Motor neuron (in vitro differentiated cells): ENCODE results near the gene MAN1C1. TPM values are rescaled to one million over a fixed set of nuclear protein-coding genes. Genes with fewer than 3 reads are reported as not detected.

ENCODE experiments used
- ATAC-seq, 8 experiments: fragments of 200-7000 bp; cut with Tn5 transposase; replicated peaks in 6 of 8; 2 replicates each; pipeline ENCODE4 v1.8.0; 2021; ENCODE audit warnings: mild to moderate bottlenecking in 8 of 8, moderate library complexity in 8 of 8
- H3K27ac ChIP-seq, 2 donors: fragments of 250-450 bp; sonication (Bioruptor Pico); 2 replicates each; pipeline ENCODE4 v1.9.0; 2021; ENCODE audit warnings: antibody characterized with exemption in 2 of 2, mild to moderate bottlenecking in 2 of 2, moderate library complexity in 1 of 2
- H3K4me1 ChIP-seq, 2 donors: fragments of 250-450 bp; sonication (Bioruptor Pico); replicated peaks in 1 of 2; 2 replicates each; pipeline ENCODE4 v1.6.1; 2021; ENCODE audit warnings: antibody characterized with exemption in 2 of 2, mild to moderate bottlenecking in 2 of 2, moderate library complexity in 1 of 2
- H3K4me3 ChIP-seq, 5 donors: fragments of 250-450 bp; sonication (Bioruptor Pico); 2 replicates each; pipeline ENCODE4 v1.9.0; 2021; ENCODE audit warnings: antibody characterized with exemption in 5 of 5, mild to moderate bottlenecking in 5 of 5, moderate library complexity in 4 of 5
- WGBS, 10 experiments: fragments of 450-650 bp; shearing (Covaris generic); methylation state at CpG; one replicate each; pipeline ENCODE4 v1.0.0; 2022; 5-methylcytosine and 5-hydroxymethylcytosine counted together
- in situ Hi-C, 9 experiments: fragments of 400-800 bp; cut with MboI; loops; one replicate each; pipeline ENCODE4 v1.15.0; 2021; ENCODE audit warnings: low sequenced_read_pairs in 9 of 9, low pct_unique_long_range_greater_than_20kb in 2 of 9; ENCODE audit not compliant: unreplicated experiment in 9 of 9
- total RNA-seq, 8 experiments: library from RNA; unstranded; fragments of 300-600 nt; gene quantifications; 2 replicates each; pipeline versions ENCODE4 v1.2.3 to v1.2.4, GENCODE V29; 2022

Gene MAN1C1
- total RNA-seq, 8 experiments from 2014 or later, result 1.2 to 67.4 (median 5.7) TPM

DNA sequence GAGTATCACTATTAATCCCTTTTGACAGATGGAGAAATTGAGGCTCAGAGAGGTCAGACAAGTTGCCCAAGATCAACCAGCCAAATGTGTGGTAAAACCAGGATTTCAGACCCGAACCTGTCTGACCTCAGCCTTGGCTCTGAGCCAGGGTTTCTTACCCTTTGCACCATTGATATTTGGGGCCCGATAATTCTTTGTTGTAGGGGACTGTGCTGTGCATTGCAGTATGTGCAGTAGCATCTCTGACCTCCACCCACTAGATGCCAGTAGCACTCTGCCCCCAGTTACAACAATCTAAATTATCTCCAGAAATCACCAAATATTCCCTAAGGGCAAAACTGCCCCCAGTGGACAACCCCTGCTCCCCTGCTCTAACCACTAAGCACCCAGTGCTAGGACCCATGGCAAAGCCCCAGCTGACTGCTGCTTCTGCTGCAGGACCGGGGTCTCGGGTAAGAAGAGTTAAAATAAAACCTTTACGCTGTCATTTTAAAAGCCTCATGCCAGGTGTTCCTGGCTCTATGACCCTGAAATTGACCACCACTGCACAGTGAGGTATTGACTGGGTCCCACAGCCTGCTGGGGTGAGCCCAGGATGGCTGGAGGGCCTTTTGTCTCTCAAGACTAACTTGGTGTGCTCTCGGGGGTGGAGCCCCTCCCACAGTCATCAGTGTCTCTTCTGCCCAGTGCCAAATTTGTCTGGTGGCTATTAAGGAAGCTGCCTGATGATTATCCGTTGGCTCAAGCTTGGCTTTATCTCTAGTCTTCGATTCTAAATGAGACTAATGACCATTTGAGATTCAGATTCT lies 5.6 kb upstream of the MAN1C1 start:
- ATAC-seq, result peak in 1 of 8 experiments; percentile 17
- Histone ChIP-seq H3K4me3 (no peak overlapping the region), H3K4me1 (peaks cover 5 to 9% of the 10 kb centered on the region in 2 donors), H3K27ac (no peak overlapping the region)
- in situ Hi-C loops, result loop anchor here in 8 of 9 experiments (10.0 to 25.0 kb wide), 3 partner anchors 176 to 201 kb away; partner anchors contain the start of genes MTFR1L (in 2 of the 8) and SELENON (in 2 of the 8)
- WGBS, 10 experiments, result 17 to 67% (median 43%) methylated on average over 2 to 7 of the region's 8 CpGs; no CpG with 5 or more reads in 2 of the 10 experiments

DNA sequence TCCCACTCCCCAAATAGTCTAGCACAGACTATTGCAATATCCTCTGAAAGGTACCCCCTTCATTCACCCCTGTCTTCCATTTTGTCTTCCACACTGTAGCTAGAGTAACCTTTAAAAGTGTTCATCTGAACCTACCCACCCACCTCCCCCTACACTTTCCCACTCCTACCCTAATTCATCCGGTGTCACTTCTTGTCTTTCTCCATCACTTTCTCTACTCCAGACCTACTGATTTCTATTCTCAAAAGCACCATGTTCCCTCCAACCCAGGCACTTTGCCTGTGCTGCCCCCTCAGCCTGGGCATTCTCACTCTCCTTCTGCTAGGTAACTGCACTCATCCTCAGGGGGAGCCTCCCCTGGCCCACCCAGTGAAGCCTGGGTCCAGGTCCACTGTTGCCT lies 4.7 kb upstream of the MAN1C1 start:
- no peak for ATAC-seq
- no peak overlapping the region for H3K4me3 ChIP-seq
- no peak overlapping the region for H3K27ac ChIP-seq
- in situ Hi-C loops, result loop anchor here in 8 of 9 experiments (10.0 to 25.0 kb wide), 3 partner anchors 175 to 200 kb away; partner anchors contain the start of genes MTFR1L (in 2 of the 8) and SELENON (in 2 of the 8)
- WGBS, 10 experiments, result 100% methylated on average over 1 of the region's 1 CpG; no CpG with 5 or more reads in 9 of the 10 experiments
- peaks cover 5 to 9% of the 10 kb centered on the region in 2 donors for H3K4me1 ChIP-seq

DNA sequence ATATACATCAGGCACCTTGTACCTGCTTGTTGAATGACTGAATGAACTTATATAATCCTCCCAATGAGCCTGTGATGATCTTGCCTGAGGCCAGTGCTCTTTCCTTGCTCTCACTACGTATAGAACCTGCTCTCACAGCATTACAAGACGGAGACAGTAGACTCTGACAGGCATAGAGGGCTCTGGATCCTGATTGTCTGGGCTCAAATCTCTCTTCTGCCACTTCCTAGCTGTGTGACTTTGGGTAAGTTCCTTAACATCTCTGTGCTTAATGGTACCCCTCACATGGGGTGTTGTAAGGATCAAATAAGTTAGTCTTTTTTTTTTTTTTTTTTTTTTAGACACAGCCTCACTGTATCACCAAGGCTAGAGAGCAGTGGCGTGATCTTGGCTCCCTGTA lies 4.2 kb upstream of the MAN1C1 start:
- in situ Hi-C loops, result loop anchor here in 8 of 9 experiments (10.0 to 25.0 kb wide), 3 partner anchors 175 to 200 kb away; partner anchors contain the start of genes MTFR1L (in 2 of the 8) and SELENON (in 2 of the 8)
- Histone ChIP-seq H3K27ac (no peak overlapping the region), H3K4me1 (peaks cover 5 to 9% of the 10 kb centered on the region in 2 donors), H3K4me3 (no peak overlapping the region)
- no peak for ATAC-seq
- 0 to 83% (median 51%) methylated on average over 1 to 3 of the region's 3 CpGs; no CpG with 5 or more reads in 2 of the 10 experiments for WGBS, 10 experiments

DNA sequence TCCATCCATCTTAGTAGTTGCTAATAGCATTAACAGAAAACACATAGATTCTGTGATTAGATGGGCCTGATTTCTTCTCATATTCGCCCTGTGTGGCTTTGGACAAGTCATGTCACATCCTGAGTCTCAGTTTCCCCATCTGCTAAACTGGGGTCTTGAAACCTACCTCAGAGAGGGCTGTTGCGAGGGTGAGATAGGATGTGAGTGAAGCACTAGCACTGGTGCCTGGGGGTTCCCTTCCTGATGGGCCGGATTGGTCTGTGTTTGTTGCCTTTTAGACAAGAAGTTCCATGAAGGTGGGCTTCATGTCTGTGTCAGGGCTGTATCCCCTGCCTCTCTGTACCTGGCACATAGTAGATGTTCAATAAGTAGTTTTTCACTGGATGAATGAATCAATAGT lies 3.5 kb upstream of the MAN1C1 start:
- Histone ChIP-seq H3K27ac (no peak overlapping the region), H3K4me1 (peaks cover 5 to 14% of the 10 kb centered on the region in 2 donors), H3K4me3 (no peak overlapping the region)
- in situ Hi-C loops, result loop anchor here in 8 of 9 experiments (10.0 to 25.0 kb wide), 3 partner anchors 174 to 199 kb away; partner anchors contain the start of genes MTFR1L (in 2 of the 8) and SELENON (in 2 of the 8)
- 14 to 100% (median 80%) methylated on average over 1 to 3 of the region's 3 CpGs; no CpG with 5 or more reads in 3 of the 10 experiments for whole genome bisulfite sequencing, 10 experiments
- no peak for ATAC-seq

DNA sequence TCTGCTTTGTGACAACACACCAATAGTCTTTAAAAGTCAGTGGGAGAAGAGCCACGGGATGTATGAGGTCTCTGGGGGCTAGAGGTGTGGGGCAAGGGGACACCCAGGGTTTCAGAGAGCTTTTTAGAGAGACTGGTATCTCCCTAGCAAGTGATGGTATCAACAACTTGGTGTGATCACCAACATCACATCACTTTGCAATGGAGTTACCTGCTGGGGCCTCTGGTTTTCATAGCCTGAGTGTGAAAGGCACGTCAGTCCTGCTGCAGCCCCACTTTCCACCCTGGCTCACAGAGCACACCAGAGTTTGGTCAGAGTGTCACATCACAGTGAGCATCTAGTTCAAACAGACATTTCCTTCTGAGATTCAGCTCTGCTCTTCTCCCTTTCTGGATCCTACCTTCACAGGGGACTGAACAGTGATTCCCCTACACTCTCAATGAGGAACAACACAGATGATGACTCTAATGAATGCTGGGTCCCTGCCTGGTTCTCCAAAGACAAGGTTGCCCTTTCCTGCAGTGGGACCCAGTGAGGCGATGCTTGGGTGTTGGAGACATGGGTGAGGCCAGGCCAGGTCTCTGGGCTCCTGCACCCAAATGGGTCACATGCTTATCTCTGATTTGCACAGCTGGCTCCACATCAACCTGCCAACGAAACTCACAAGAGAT lies 2.0 kb upstream of the MAN1C1 start:
- in situ Hi-C loops, result loop anchor here in 8 of 9 experiments (10.0 to 25.0 kb wide), 3 partner anchors 173 to 198 kb away; partner anchors contain the start of genes MTFR1L (in 2 of the 8) and SELENON (in 2 of the 8)
- WGBS, 10 experiments, result 50 to 100% (median 67%) methylated on average over 1 to 4 of the region's 4 CpGs; no CpG with 5 or more reads in 3 of the 10 experiments
- Histone ChIP-seq H3K27ac (no peak overlapping the region), H3K4me1 (peaks cover 14 to 27% of the 10 kb centered on the region in 2 donors), H3K4me3 (no peak overlapping the region)
- no peak for ATAC-seq

DNA sequence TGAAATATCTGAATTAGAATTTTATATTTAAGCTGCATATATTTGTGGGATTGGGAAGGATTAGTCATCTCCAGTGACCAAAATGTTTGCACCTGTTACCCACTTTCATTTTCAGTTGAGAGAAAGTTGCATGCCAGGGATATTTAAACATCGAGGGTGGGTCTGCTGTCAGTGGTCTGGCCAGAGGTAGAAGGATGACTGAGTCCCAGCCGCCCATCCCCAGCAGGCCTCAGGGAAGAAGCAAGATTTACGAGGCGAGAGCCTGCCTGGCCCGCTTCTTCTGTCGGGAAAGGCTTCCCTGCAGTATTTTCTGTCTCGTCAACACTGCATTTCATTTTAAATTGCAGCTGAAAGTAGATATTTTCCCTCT lies 1.4 kb upstream of the MAN1C1 start:
- Histone ChIP-seq H3K27ac (no peak overlapping the region), H3K4me3 (no peak overlapping the region), H3K4me1 (peaks cover 14 to 28% of the 10 kb centered on the region in 2 donors)
- 3 to 86% (median 31%) methylated on average over 1 to 7 of the region's 7 CpGs; no CpG with 5 or more reads in 4 of the 10 experiments for WGBS, 10 experiments
- ATAC-seq, result no peak
- in situ Hi-C loops, result loop anchor here in 8 of 9 experiments (10.0 to 25.0 kb wide), 3 partner anchors 172 to 197 kb away; partner anchors contain the start of genes MTFR1L (in 2 of the 8) and SELENON (in 2 of the 8)

DNA sequence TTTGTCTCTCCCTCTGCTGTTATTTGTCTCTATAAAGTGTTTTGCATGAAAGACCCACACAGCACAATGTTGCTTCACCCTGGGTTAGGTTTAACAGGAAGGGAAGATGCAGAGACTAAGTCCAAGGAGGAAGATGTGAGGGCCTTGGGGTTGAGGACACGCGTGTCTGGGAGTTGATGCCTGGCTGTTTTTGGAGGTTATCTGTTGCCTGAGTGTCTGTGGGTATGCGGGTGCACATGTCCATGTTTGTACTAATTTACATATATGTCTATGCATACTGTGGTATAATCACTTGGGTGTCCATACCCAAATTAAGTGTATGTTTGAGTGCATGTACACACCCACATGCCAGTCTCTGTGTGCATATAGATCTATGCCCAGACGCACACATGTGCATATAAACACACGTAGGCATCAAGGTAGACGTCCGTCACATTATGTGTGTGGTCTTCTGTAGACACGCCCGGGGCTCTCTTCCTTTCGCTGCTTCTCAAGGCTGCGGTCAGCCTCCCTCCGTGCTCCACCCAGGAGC lies 962 bp upstream of the MAN1C1 start:
- Histone ChIP-seq H3K4me1 (peaks cover 14 to 28% of the 10 kb centered on the region in 2 donors), H3K4me3 (peak overlapping the region; percentile 37 to 66 (median 54)), H3K27ac (peak overlapping the region in 1 of 2 donors; percentile 11)
- WGBS, 10 experiments, result 0 to 11% (median 3%) methylated on average over 1 to 12 of the region's 12 CpGs; no CpG with 5 or more reads in 2 of the 10 experiments
- ATAC-seq, result peak in 3 of 8 experiments; percentile 19 to 27 (median 24)
- in situ Hi-C loops, result loop anchor here in 8 of 9 experiments (10.0 to 25.0 kb wide), 3 partner anchors 172 to 197 kb away; partner anchors contain the start of genes MTFR1L (in 2 of the 8) and SELENON (in 2 of the 8)

DNA sequence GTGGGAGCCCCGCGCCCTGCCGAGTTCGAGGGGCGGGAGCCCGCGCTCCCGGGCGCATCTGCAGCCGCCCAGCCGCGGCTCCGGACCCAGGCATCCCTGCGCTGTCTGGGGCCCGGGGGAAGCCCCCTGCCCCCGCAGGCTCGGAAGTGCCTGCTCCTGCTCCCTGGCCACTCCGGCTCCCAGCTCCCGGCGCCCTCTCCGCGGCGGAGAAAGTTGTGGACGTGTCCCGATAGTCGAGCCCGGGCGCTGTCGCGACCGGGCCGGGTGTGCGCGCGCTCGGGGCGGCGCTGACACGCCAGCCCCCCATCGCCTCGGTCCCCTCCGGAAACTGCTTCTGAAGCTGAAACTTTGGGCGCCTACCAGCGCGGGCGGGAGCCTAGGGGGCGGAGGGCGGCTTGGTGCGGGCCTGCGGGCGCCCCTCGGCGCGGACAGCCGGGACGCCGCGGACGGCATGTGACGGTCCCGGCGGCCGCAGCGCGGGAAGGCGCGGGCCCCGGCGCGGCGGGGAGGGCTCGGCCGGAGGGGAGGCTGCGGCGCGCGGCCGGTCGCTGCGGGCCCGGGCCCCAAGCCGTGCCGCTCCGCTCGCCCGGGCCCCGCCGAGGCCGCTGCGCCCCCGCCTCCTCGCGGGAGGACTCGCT lies 515 bp downstream of the MAN1C1 start:
- Histone ChIP-seq H3K4me3 (peak overlapping the region; percentile 37 to 66 (median 54)), H3K4me1 (peaks cover 14 to 28% of the 10 kb centered on the region in 2 donors), H3K27ac (no peak overlapping the region)
- ATAC-seq, result peak in 3 of 8 experiments; percentile 2 to 3 (median 2)
- WGBS, 10 experiments, result 0% methylated on average over 2 to 26 of the region's 94 CpGs; no CpG with 5 or more reads in 8 of the 10 experiments
- in situ Hi-C loops, result loop anchor here in 8 of 9 experiments (10.0 to 25.0 kb wide), 3 partner anchors 170 to 195 kb away; partner anchors contain the start of genes MTFR1L (in 2 of the 8) and SELENON (in 2 of the 8)

DNA sequence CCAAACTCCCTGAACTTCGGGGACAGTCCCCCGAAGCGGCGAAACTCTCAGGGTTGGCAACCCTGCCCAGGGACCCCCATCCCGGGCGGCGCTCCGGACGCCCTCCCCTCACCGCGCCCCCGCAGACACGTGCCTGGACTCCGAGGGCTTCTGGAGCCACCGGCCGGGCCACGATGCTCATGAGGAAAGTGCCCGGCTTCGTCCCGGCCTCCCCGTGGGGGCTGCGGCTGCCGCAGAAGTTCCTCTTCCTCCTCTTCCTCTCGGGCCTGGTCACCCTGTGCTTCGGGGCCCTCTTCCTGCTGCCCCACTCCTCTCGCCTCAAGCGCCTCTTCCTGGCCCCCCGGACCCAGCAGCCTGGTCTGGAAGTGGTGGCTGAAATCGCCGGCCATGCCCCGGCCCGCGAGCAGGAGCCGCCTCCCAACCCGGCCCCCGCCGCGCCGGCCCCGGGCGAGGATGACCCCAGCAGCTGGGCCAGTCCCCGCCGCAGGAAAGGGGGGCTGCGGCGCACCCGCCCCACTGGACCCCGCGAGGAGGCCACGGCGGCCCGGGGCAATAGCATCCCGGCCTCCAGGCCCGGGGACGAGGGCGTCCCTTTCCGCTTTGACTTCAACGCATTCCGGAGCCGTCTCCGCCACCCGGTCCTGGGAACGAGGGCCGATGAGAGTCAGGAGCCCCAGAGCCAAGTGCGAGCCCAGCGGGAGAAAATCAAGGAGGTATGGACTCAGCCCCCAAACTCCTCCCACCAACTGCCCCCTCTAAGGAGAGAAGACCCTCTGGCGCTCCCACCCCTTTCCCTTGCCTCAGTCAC lies 1.2 kb downstream of the MAN1C1 start:
- Histone ChIP-seq H3K27ac (no peak overlapping the region), H3K4me3 (peak overlapping the region; percentile 37 to 66 (median 54)), H3K4me1 (peaks cover 14 to 28% of the 10 kb centered on the region in 2 donors)
- WGBS, 10 experiments, result 0 to 32% (median 16%) methylated on average over 1 to 23 of the region's 66 CpGs; no CpG with 5 or more reads in 5 of the 10 experiments
- no peak for ATAC-seq
- in situ Hi-C loops, result loop anchor here in 8 of 9 experiments (10.0 to 25.0 kb wide), 3 partner anchors 169 to 194 kb away; partner anchors contain the start of genes MTFR1L (in 2 of the 8) and SELENON (in 2 of the 8)

DNA sequence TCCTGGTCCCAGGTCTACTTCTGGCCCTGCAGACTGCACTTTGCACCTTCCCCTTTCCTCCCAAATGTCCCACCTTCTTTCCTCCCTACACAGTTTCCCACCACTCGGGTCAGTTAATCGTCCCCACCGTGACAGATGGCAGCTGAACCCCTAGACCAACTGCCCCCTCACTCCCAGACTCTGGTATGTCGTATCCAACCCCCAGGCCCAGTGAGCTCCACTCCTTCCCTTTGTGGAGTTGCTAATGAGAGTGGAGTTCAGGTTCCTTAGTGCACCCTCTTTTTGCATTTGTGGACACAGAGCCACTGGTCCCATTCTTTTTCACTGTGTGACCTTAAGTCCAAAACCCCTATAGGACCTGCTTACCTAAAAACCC lies 1.8 kb downstream of the MAN1C1 start:
- in situ Hi-C loops, result loop anchor here in 8 of 9 experiments (10.0 to 25.0 kb wide), 3 partner anchors 169 to 194 kb away; partner anchors contain the start of genes MTFR1L (in 2 of the 8) and SELENON (in 2 of the 8)
- 17 to 21% (median 20%) methylated on average over 2 to 4 of the region's 4 CpGs; no CpG with 5 or more reads in 6 of the 10 experiments for WGBS, 10 experiments
- no peak overlapping the region for H3K27ac ChIP-seq
- peaks cover 14 to 28% of the 10 kb centered on the region in 2 donors for H3K4me1 ChIP-seq
- H3K4me3 ChIP-seq, result peak overlapping the region in 3 of 5 donors; percentile 54 to 66 (median 59)
- no peak for ATAC-seq
